SK-N-SH (cell line): ENCODE measurements around the gene TEX22.

Experiments
- GATA2 ChIP-seq: sonication (generic); formaldehyde crosslinking; IDR thresholded peaks from 2 replicates; pipeline ENCODE4 v1.5.0; 2020; ENCODE audit warnings: mild to moderate bottlenecking, missing genetic modification reagents
- RFX5 ChIP-seq: IDR thresholded peaks from 2 replicates; pipeline ENCODE4 v1.6.1; 2012; ENCODE audit warnings: mild to moderate bottlenecking, improper control_type of control experiment, low read length
- RXRA ChIP-seq: IDR thresholded peaks from 2 replicates; pipeline ENCODE4 v1.4.0; 2012; ENCODE audit warnings: low read depth, mild to moderate bottlenecking, borderline replicate concordance
- SMC3 ChIP-seq: IDR thresholded peaks from 2 replicates; pipeline ENCODE4 v1.6.1; 2012; ENCODE audit warnings: low read depth, low read length, improper control_type of control experiment
- TF ChIP-seq, protein P1 (sequence below): fragments of 200-600 bp; sonication (generic); IDR thresholded peaks from 2 replicates; pipeline ENCODE4 v1.6.1; 2017; ENCODE audit warnings: antibody characterized with exemption, mild to moderate bottlenecking, moderate library complexity
- TF ChIP-seq, protein P2 (sequence below): IDR thresholded peaks from 2 replicates; pipeline ENCODE4 v1.4.0; 2012; ENCODE audit warnings: low read depth, borderline replicate concordance
- TF ChIP-seq, protein P3 (sequence below): fragments of 150-350 bp; IDR thresholded peaks from 2 replicates; pipeline ENCODE4 v1.6.1; 2017; ENCODE audit warnings: antibody characterized with exemption, low read length, low read depth, borderline replicate concordance

DNA sequence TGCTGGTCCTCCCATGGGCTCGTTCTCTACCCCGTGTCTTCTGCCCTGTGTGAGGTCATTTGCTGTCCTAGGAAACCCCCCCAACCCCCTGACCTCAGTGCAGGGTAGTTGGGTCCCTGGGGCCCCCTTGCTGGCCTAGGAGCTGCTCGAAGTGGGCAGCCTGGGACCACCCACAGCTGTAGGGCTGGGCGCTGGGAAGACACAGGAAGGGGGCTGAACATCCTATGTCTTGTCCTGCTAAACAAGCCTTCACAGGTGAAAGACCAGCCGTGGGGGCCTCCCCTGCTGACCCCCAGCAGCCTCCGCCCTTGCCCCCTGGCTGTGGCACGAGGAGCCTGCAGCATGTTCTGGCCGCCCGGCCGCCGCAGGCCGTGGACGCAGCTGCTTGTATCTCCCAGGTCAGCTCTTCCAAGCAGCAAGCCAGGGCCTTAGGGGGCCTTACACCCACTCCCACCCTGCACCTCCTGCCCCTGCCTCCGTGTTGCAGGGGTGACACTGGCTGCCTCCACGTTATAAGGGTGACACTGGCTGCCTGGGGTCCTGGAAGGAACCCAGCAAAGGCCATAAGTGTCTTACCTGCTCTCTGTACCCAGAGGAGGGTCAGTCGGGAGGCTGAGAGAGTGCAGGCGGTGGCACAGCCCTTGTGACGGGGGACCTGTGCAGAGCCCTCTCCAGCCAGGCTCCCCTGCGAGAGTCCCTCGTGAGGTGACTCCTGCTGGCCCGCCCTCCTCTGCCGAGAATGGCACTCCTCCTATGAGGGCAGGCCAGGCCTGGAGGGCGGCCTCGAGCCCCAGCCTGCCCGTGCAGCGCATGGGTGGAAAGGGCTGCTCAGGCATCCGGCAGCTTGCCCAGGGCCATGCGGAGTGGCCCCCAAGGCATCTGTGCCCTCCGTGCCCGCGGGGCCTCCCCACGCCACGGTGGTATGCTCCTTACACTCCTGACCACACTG is 11.5 kb upstream of the TEX22 start:
- no peak for TF ChIP-seq RFX5
- no peak for TF ChIP-seq SMC3
- TF ChIP-seq RXRA, result no peak
- TF ChIP-seq, protein P1, sequence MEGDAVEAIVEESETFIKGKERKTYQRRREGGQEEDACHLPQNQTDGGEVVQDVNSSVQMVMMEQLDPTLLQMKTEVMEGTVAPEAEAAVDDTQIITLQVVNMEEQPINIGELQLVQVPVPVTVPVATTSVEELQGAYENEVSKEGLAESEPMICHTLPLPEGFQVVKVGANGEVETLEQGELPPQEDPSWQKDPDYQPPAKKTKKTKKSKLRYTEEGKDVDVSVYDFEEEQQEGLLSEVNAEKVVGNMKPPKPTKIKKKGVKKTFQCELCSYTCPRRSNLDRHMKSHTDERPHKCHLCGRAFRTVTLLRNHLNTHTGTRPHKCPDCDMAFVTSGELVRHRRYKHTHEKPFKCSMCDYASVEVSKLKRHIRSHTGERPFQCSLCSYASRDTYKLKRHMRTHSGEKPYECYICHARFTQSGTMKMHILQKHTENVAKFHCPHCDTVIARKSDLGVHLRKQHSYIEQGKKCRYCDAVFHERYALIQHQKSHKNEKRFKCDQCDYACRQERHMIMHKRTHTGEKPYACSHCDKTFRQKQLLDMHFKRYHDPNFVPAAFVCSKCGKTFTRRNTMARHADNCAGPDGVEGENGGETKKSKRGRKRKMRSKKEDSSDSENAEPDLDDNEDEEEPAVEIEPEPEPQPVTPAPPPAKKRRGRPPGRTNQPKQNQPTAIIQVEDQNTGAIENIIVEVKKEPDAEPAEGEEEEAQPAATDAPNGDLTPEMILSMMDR, result no peak
- no peak for TF ChIP-seq GATA2
- TF ChIP-seq, protein P2, sequence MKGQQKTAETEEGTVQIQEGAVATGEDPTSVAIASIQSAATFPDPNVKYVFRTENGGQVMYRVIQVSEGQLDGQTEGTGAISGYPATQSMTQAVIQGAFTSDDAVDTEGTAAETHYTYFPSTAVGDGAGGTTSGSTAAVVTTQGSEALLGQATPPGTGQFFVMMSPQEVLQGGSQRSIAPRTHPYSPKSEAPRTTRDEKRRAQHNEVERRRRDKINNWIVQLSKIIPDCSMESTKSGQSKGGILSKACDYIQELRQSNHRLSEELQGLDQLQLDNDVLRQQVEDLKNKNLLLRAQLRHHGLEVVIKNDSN, result no peak
- TF ChIP-seq, protein P3, sequence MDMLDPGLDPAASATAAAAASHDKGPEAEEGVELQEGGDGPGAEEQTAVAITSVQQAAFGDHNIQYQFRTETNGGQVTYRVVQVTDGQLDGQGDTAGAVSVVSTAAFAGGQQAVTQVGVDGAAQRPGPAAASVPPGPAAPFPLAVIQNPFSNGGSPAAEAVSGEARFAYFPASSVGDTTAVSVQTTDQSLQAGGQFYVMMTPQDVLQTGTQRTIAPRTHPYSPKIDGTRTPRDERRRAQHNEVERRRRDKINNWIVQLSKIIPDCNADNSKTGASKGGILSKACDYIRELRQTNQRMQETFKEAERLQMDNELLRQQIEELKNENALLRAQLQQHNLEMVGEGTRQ, result no peak
